WI38 (cell line): Measurements from ENCODE around the gene IER2.

Source experiments
- H3K4me3 ChIP-seq: 2 replicates; pipeline ENCODE4 v1.5.1; 2011; ENCODE audit warnings: low read depth, mild to moderate bottlenecking, control low read depth, low read length
- CTCF ChIP-seq: IDR thresholded peaks from 2 replicates; pipeline ENCODE4 v1.5.1; 2012; ENCODE audit warnings: low read depth, mild to moderate bottlenecking, control low read depth, low read length

Gene IER2

DNA sequence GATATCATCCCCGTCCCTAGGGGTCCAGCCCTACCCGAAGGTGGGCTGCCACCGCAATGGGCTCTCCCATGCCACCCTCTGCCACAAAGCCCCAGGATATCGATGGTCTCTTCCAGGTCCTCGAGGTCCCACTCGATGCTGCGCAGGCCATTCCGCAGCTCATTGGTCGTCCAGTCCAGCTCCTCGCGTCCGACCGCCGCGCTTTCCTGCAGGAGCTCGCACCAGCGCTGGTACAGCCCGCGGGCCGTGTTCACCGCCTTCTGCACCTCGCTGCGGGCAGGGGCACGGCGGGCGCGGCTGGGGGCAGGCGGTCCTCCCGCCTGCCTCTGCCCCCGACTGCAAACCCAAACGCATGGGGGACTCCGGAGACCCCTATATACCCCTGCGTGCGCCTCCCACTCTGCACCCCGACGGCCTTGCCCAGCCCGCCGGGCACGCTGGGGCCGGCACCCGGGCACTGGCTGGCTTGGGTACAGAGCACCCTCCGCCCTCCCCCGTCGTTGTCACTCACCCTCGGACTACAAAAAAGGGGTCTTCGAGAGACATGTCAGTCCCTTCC is 504 bp upstream of the IER2 start:
- H3K4me3 ChIP-seq: peak overlapping the region; percentile 81
- TF ChIP-seq CTCF: no peak

GRCh38 chr19:13150931-13151604 is 857 bp downstream of the IER2 start:
- peak overlapping the region; percentile 81 for H3K4me3 ChIP-seq
- no peak for TF ChIP-seq CTCF

DNA sequence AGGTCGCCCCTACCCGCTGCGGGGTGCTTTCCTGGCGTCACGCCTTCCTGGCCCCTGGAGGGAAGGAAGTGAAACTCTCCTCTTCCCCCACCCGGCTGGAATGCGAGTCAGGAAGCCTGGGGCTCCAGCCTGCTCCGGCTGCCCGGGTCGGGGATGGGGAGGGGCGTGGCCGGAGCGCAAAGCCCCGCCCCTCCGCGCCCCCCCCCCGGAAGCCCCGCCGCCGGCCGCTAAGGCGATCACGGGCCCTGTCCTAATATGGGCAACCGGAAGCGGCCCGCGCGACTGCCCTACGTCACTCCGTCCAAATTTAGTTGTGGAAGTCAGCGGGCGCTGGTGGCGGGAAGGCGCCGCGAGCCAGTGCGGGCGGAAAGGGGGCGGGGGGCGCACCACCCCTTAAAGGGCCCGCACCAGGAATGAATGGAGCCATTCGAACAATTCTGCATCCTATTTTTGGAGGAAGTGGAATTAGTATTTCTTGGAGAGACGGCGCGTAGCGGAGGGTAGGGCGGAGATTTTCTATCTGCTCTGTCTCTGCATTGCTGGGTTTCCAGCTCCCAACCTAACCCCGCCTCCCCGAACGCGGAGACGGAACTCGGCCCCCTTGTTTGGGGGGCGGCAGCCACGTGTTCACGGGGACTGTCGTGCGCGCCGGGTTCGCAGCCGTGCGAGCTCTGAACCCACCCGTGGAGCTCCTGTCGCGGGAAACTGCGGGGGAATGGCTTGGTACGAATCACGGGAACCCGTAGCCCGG is 1.6 kb downstream of the IER2 start:
- TF ChIP-seq CTCF: 0 out of 2 replicates have a peak, but pooled peaks have one; percentile 7
- H3K4me3 ChIP-seq: peak overlapping the region; percentile 81

- TF ChIP-seq CTCF: no peak
- H3K4me3 ChIP-seq: peak overlapping the region; percentile 76
These were observed 2.3 kb downstream of the IER2 start for GRCh38 chr19:13152356-13152973.

- no peak for TF ChIP-seq CTCF
- peak overlapping the region; percentile 76 for H3K4me3 ChIP-seq
These were observed 2.9 kb downstream of the IER2 start for GRCh38 chr19:13152974-13153568.

DNA sequence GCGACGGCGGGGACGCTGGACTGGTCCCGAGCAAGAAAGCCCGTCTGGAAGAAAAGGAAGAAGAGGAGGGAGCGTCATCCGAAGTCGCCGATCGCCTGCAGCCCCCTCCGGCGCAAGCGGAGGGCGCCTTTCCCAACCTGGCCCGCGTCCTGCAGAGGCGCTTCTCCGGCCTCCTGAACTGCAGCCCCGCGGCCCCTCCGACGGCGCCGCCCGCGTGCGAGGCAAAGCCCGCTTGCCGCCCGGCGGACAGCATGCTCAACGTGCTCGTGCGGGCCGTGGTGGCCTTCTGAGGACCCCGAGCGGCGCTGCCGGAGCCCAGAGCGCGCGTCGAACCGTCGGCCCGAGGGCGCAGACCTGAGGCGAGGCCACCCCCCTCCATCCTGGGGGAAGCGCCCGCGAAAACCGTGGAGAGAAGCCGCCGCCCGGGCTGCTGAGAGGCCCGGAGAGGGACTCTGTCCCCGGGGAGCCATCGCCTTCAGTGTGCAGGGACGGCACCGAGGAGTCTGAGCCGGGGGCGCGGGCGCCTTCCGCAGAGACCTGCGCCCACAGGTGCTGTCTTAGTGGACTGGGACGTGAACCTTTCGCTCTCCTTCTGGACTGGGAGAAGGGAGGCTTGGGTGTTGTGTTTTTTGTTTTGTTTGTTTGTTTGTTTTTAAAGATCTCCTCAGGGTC is 3.5 kb downstream of the IER2 start:
- H3K4me3 ChIP-seq: peak overlapping the region; percentile 76
- no peak for TF ChIP-seq CTCF
